K562 (cell line): Measurements from ENCODE around the gene COX6A2. TPM values are rescaled to one million over a fixed set of nuclear protein-coding genes. Genes with fewer than 3 reads are reported as not detected.

Source experiments
- ATAC-seq: fragments of 200-7000 bp; cut with Tn5 transposase; 3 replicates; pipeline ENCODE4 v1.9.1; 2020; ENCODE audit warnings: moderate library complexity
- BruUV-seq: library from RNA; stranded (reverse); fragments of 400-500 nt; replicated peaks from 2 replicates; lab custom pipeline; 2021; lab: Mats Ljungman, UMichigan
- CTCF ChIA-PET: fragments of 300-600 bp; formaldehyde crosslinking; extraction: SDS; loops from one replicate; lab custom pipeline; 2021; ENCODE audit warnings: low intra/inter-chr PET ratio; lab: Yijun Ruan, JAX
- POLR2A ChIA-PET: fragments of 300-600, 350-650 bp; sonication (Branson Sonifier 250); formaldehyde crosslinking; extraction: SDS; loops from one replicate; lab custom pipeline; 2021; ENCODE audit warnings: antibody characterized with exemption, inconsistent platforms; lab: Yijun Ruan, JAX
- DNase-seq, 4 experiments: peaks; one replicate each; pipeline versions ENCODE4 v3.0.0 to v3.0.0-alpha.2; 2011 to 2018; ENCODE audit warnings: low spot score in 3 of 4, mixed read lengths in 3 of 4; ENCODE audit errors: extremely low read depth in 1 of 4
- FAIRE-seq: peaks from 2 replicates; lab custom pipeline; 2011; peaks lifted over from hg19 to GRCh38; lab: Jason Lieb, UNC
- H2AFZ ChIP-seq: 2 replicates; pipeline ENCODE4 v1.6.0; 2011; ENCODE audit warnings: low read depth, low read length, control low read depth, inconsistent platforms
- H3K27ac ChIP-seq: fragments of 200-600 bp; 3 replicates; pipeline ENCODE4 v1.8.0; 2011; ENCODE audit warnings: low read depth, mild to moderate bottlenecking, control low read depth, inconsistent platforms, low read length, moderate library complexity, mixed read lengths; ENCODE audit errors: extremely low read depth
- H3K27me3 ChIP-seq, 2 experiments: fragments of 300-600 bp in 1 of 2; 2 replicates in 1 of 2; 3 replicates in 1 of 2; pipeline versions ENCODE4 v1.6.0 to v1.8.0; 2011; ENCODE audit warnings: inconsistent platforms in 2 of 2, low read length in 2 of 2, mild to moderate bottlenecking in 1 of 2, mixed read lengths in 1 of 2, moderate library complexity in 1 of 2; ENCODE audit not compliant: control insufficient read depth in 2 of 2, insufficient read depth in 2 of 2
- H3K36me3 ChIP-seq: fragments of 300-600 bp; 3 replicates; pipeline ENCODE4 v1.8.0; 2011; ENCODE audit warnings: mild to moderate bottlenecking, low read length, inconsistent platforms; ENCODE audit not compliant: control insufficient read depth, insufficient read depth
- H3K4me1 ChIP-seq, 2 experiments: fragments of 200-600 bp in 1 of 2; replicated peaks in 1 of 2; 2 replicates in 1 of 2; 3 replicates in 1 of 2; pipeline versions ENCODE4 v1.5.1 to v1.8.0; 2011; ENCODE audit warnings: inconsistent platforms in 2 of 2, low read length in 2 of 2, mild to moderate bottlenecking in 1 of 2, mixed read lengths in 1 of 2, moderate library complexity in 1 of 2; ENCODE audit not compliant: control insufficient read depth in 2 of 2, insufficient read depth in 2 of 2
- H3K4me2 ChIP-seq: 2 replicates; pipeline ENCODE4 v1.6.1; 2011; ENCODE audit warnings: low read length, control low read depth, inconsistent platforms, mixed read lengths; ENCODE audit not compliant: insufficient read depth
- H3K4me3 ChIP-seq: fragments of 200-600 bp; sonication (generic), shearing (Covaris generic); 2 replicates; pipeline ENCODE4 v1.5.1; 2016; ENCODE audit warnings: control low read depth, inconsistent platforms
- H3K79me2 ChIP-seq: fragments of 200-600 bp; 3 replicates; pipeline ENCODE4 v1.8.0; 2011; ENCODE audit warnings: low read length, inconsistent platforms; ENCODE audit not compliant: control insufficient read depth, insufficient read depth
- H3K9ac ChIP-seq, 2 experiments: 2 replicates each; pipeline versions ENCODE4 v1.6.0 to v1.6.1; 2011; ENCODE audit warnings: low read depth in 2 of 2, low read length in 2 of 2, control low read depth in 1 of 2, inconsistent platforms in 1 of 2, mild to moderate bottlenecking in 1 of 2, mixed read lengths in 1 of 2; ENCODE audit not compliant: insufficient read depth in 1 of 2
- H3K9me1 ChIP-seq: one replicate; pipeline ENCODE4 v1.6.0; 2011; ENCODE audit warnings: inconsistent platforms, mild to moderate bottlenecking, low read length, moderate library complexity; ENCODE audit not compliant: control insufficient read depth, insufficient read depth
- H3K9me3 ChIP-seq: replicated peaks from 2 replicates; pipeline ENCODE4 v1.5.1; 2011; ENCODE audit warnings: low read depth, low read length, inconsistent platforms; ENCODE audit not compliant: control insufficient read depth, insufficient read depth
- H4K20me1 ChIP-seq: replicated peaks from 2 replicates; pipeline ENCODE4 v1.6.1; 2011; ENCODE audit warnings: low read length, inconsistent platforms, mixed read lengths; ENCODE audit not compliant: control insufficient read depth, insufficient read depth
- BCOR ChIP-seq: fragments of 450-650 bp; IDR thresholded peaks from 2 replicates; pipeline ENCODE4 v1.6.1; 2016
- CXXC5 ChIP-seq: fragments of 250-450 bp; sonication (Bioruptor Pico); IDR thresholded peaks from 2 replicates; pipeline ENCODE4 v1.8.0; 2022; ENCODE audit warnings: inconsistent platforms, mild to moderate bottlenecking, moderate library complexity
- EP400 ChIP-seq: fragments of 450-650 bp; IDR thresholded peaks from 2 replicates; pipeline ENCODE4 v1.6.1; 2017; ENCODE audit warnings: antibody characterized with exemption, mild to moderate bottlenecking, moderate library complexity
- GATA2 ChIP-seq: sonication (generic); formaldehyde crosslinking; IDR thresholded peaks from 2 replicates; pipeline ENCODE4 v1.4.0; 2020; ENCODE audit warnings: mild to moderate bottlenecking, missing genetic modification reagents
- HIVEP1 ChIP-seq: fragments of 250-450 bp; sonication (Bioruptor Pico); IDR thresholded peaks from 2 replicates; pipeline ENCODE4 v1.4.0; 2020; ENCODE audit warnings: mild to moderate bottlenecking
- HMG20A ChIP-seq: fragments of 450-650 bp; formaldehyde crosslinking; conservative IDR thresholded peaks from 2 replicates; pipeline ENCODE4 v1.4.0; 2020; ENCODE audit warnings: mild to moderate bottlenecking, mixed read lengths
- L3MBTL2 ChIP-seq: fragments of 450-650 bp; IDR thresholded peaks from 2 replicates; pipeline ENCODE4 v1.6.1; 2016; ENCODE audit warnings: mild to moderate bottlenecking, moderate library complexity
- MTF1 ChIP-seq: fragments of 250-450 bp; sonication (Bioruptor Pico); IDR thresholded peaks from 2 replicates; pipeline ENCODE4 v1.9.0; 2021; ENCODE audit warnings: moderate library complexity, mild to moderate bottlenecking, inconsistent platforms, borderline replicate concordance
- NRF1 ChIP-seq, 2 experiments: fragments of 450-650 bp; IDR thresholded peaks in 1 of 2; conservative IDR thresholded peaks in 1 of 2; 2 replicates each; pipeline ENCODE4 v1.6.1; 2014; ENCODE audit warnings: mild to moderate bottlenecking in 2 of 2
- PCBP1 ChIP-seq: fragments of 200-400 bp; formaldehyde crosslinking; IDR thresholded peaks from 2 replicates; pipeline ENCODE4 v1.6.1; 2018; ENCODE audit warnings: mild to moderate bottlenecking, low read depth, low read length; ENCODE audit not compliant: poor library complexity, severe bottlenecking
- PHF20 ChIP-seq: fragments of 450-650 bp; IDR thresholded peaks from 2 replicates; pipeline ENCODE4 v1.6.1; 2018; ENCODE audit not compliant: partially characterized antibody
- POLR2AphosphoS2 ChIP-seq: IDR thresholded peaks from 2 replicates; pipeline ENCODE4 v1.6.1; 2012; ENCODE audit warnings: low read length, improper control_type of control experiment
- RBFOX2 ChIP-seq: fragments of 200-400 bp; formaldehyde crosslinking; IDR thresholded peaks from 2 replicates; pipeline ENCODE4 v1.6.1; 2017; ENCODE audit warnings: low read depth, mild to moderate bottlenecking, low read length, moderate library complexity
- SAFB ChIP-seq: fragments of 200-400 bp; formaldehyde crosslinking; IDR thresholded peaks from 2 replicates; pipeline ENCODE4 v1.6.1; 2017; ENCODE audit warnings: low read depth, low read length, borderline replicate concordance
- TRIM28 ChIP-seq: fragments of 450-650 bp; IDR thresholded peaks from 2 replicates; pipeline ENCODE4 v1.6.1; 2017
- ZBTB1 ChIP-seq: sonication (generic); formaldehyde crosslinking; IDR thresholded peaks from 2 replicates; pipeline ENCODE4 v1.8.1; 2023; ENCODE audit warnings: missing genetic modification reagents, low read depth, mild to moderate bottlenecking, borderline replicate concordance
- ZBTB2 ChIP-seq: fragments of 450-650 bp; IDR thresholded peaks from 2 replicates; pipeline ENCODE4 v1.6.1; 2016; ENCODE audit warnings: antibody characterized with exemption
- ZNF239 ChIP-seq: fragments of 250-450 bp; sonication (Bioruptor Pico); IDR thresholded peaks from 2 replicates; pipeline ENCODE4 v1.4.0; 2020; ENCODE audit warnings: mild to moderate bottlenecking
- ZNF696 ChIP-seq: fragments of 250-450 bp; sonication (Bioruptor Pico); conservative IDR thresholded peaks from 2 replicates; pipeline ENCODE4 v1.4.0; 2020; ENCODE audit warnings: mild to moderate bottlenecking, moderate library complexity
- ZNF778 ChIP-seq: fragments of 450-650 bp; formaldehyde crosslinking; IDR thresholded peaks from 2 replicates; pipeline ENCODE4 v1.4.0; 2020; ENCODE audit warnings: mild to moderate bottlenecking, moderate library complexity
- ZSCAN32 ChIP-seq: fragments of 450-650 bp; formaldehyde crosslinking; IDR thresholded peaks from 2 replicates; pipeline ENCODE4 v1.4.0; 2020; ENCODE audit warnings: mild to moderate bottlenecking, moderate library complexity
- WGBS: fragments of 100-300 bp; shearing (Covaris generic); methylation state at CpG from one replicate; pipeline ENCODE4 v1.1.6; 2016; ENCODE audit warnings: low coverage, mixed read lengths; ENCODE audit not compliant: insufficient coverage; ENCODE audit errors: missing lambda C conversion rate; 5-methylcytosine and 5-hydroxymethylcytosine counted together
- in situ Hi-C: fragments of 300-500 bp; cut with MboI; formaldehyde crosslinking; loops from 4 replicates; pipeline ENCODE4 v1.15.0; 2018; ENCODE audit warnings: inconsistent platforms, mixed read lengths
- intact Hi-C: fragments of 100-400 bp; cut with micrococcal nuclease; formaldehyde crosslinking; loops from 2 replicates; pipeline ENCODE4 v1.14.2; 2022
- polyA plus RNA-seq, 8 experiments: library from polyadenylated mRNA; depleted of rRNA in 4 of 8; stranded (reverse) in 5 of 8; unstranded in 3 of 8; fragments of >200 nt; fragmentation: Nextera tagmentation in 2 of 8; fragmentation: Illumina TruSeq in 1 of 8; extraction: Ambion mirVana in 2 of 8; extraction: Trizol in 1 of 8; gene quantifications; 2 replicates each; pipeline versions ENCODE4 v1.2.1 to v1.2.3, GENCODE V29; 2011 to 2014; ENCODE audit warnings: inconsistent platforms in 1 of 8, missing spikeins in 1 of 8
- total RNA-seq, 7 experiments: library from RNA; depleted of rRNA in 6 of 7; stranded (reverse); fragments of >200 nt in 6 of 7; fragmentation: Illumina TruSeq in 2 of 7; extraction: Trizol in 2 of 7; gene quantifications; 2 replicates each; pipeline versions ENCODE4 v1.2.1 to v1.2.3, GENCODE V29; 2011 to 2021; ENCODE audit warnings: low replicate concordance in 1 of 7
- TF ChIP-seq, protein P1 (sequence below): fragments of 450-650 bp; IDR thresholded peaks from one replicate; pipeline ENCODE4 v1.6.1; 2018; ENCODE audit warnings: mild to moderate bottlenecking, moderate library complexity; ENCODE audit not compliant: partially characterized antibody

COX6A2 gene
- total and polyA plus RNA-seq, 9 of the 15 experiments (the other 6 are each of a cell fraction or from before 2014, with no cell fraction given) = not detected

DNA sequence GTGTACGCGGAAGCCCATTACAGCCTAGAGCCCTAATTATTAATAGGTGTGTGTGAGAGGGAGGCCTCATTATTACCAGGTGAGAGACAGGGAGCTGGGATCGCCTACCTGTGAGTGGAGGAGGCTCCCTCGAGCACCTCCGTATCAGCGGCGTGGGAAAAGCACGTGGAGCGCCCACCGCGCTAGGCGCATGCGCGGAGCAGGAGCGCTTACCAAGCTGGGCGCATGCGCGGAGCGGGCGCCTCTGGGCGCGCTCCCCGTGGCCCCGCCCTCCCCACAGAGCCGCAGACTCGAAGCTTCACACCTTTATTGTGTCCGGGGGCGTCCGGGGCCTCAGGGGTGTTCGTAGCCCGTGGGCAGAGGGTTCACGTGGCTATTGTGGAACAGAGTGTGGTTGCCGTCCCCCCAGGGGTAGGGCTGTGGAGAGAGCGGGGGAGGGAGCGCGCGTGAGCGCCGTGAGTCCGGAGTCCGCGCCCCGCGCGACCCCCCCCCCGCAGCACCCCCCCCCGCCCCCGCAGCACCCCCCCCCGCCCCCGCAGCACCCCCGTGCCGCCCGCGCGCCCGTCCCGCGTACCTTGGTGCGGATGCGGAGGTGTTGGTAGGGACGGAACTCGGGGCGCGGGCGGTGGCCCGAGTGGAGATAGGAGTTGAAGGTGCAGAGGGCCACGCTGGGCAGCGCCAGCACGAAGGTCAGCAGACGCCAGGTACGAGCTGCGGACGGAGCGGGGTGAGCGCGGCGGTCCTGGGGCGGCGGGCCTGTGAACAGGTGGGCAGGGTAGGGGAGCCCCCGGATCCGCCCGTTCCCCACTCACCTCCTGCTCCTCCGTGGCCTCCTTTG, 500 bp downstream of the COX6A2 start:
- no TSS peak for BruUV-seq
- Histone ChIP-seq H3K4me1 (peaks cover 0 to 13% of the 10 kb centered on the region in 2 experiments; a peak in 2 of 5 replicates), H3K36me3 (no peaks in the 10 kb centered on the region), H3K9ac (no peak overlapping the region; a peak in 1 of 4 replicates), H3K4me3 (no peak overlapping the region), H2AFZ (peak overlapping the region; percentile 73), H3K27me3 (peaks cover 11 to 22% of the 10 kb centered on the region in 2 experiments; a peak in 4 of 5 replicates), H4K20me1 (no peaks in the 10 kb centered on the region), H3K27ac (no peak overlapping the region), H3K79me2 (no peaks in the 10 kb centered on the region), H3K4me2 (0 out of 2 replicates have a peak overlapping the region, but pooled peaks have one; percentile 3), H3K9me3 (no peaks in the 10 kb centered on the region), H3K9me1 (no peaks in the 10 kb centered on the region)
- in situ Hi-C loops (loop anchor here (25.0 kb wide), 1 partner anchor 440 kb away; the partner anchor contains the start of gene HSD3B7), intact Hi-C loops (no loop called here)
- ATAC-seq (peak; percentile 51), FAIRE-seq (no peak), DNase-seq (peak; percentile 63 to 89 (median 85))
- ChIA-PET POLR2A (interaction anchor here (2.2 kb wide), 1 partner anchor 15 kb away, joined by 6 read pairs; the partner anchor contains the start of gene ZNF843), CTCF (no interaction called here)
- 56% methylated on average over 30 of the region's 83 CpGs for WGBS
- no peak for TF ChIP-seq MTF1 (CRISPR knock-in tag)
- TF ChIP-seq SAFB = no peak
- no peak for TF ChIP-seq HIVEP1 (CRISPR knock-in tag)
- no peak for TF ChIP-seq ZNF778 (CRISPR knock-in tag)
- TF ChIP-seq POLR2AphosphoS2 = no peak
- TF ChIP-seq ZNF696 (CRISPR knock-in tag) = no peak
- peak; percentile 92 to 93 for TF ChIP-seq NRF1 (conservative IDR thresholded peaks at IDR 0.05 in 1 of 2, IDR thresholded peaks at IDR 0.05 in 1 of 2)
- no peak for TF ChIP-seq PCBP1
- peak; percentile 99 for TF ChIP-seq L3MBTL2
- no peak for TF ChIP-seq PHF20
- TF ChIP-seq CXXC5 (CRISPR knock-in tag) = peak; percentile 53; the same call in 1 of the 2 replicates
- no peak for TF ChIP-seq GATA2 (CRISPR knock-in tag)
- no peak for TF ChIP-seq ZSCAN32
- TF ChIP-seq HMG20A (CRISPR knock-in tag) = no peak
- peak; percentile 37; the same call in 1 of the 2 replicates for TF ChIP-seq ZBTB2
- no peak for TF ChIP-seq EP400
- TF ChIP-seq, protein P1, sequence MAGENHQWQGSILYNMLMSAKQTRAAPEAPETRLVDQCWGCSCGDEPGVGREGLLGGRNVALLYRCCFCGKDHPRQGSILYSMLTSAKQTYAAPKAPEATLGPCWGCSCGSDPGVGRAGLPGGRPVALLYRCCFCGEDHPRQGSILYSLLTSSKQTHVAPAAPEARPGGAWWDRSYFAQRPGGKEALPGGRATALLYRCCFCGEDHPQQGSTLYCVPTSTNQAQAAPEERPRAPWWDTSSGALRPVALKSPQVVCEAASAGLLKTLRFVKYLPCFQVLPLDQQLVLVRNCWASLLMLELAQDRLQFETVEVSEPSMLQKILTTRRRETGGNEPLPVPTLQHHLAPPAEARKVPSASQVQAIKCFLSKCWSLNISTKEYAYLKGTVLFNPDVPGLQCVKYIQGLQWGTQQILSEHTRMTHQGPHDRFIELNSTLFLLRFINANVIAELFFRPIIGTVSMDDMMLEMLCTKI = no peak
- TF ChIP-seq BCOR = no peak
- TF ChIP-seq ZNF239 = no peak
- no peak for TF ChIP-seq TRIM28
- 0 out of 2 replicates have a peak, but pooled peaks have one; percentile 32 for TF ChIP-seq RBFOX2
- no peak for TF ChIP-seq ZBTB1 (CRISPR knock-in tag)
